ENCODE data around the gene PIGQ. TPM values are rescaled to one million over a fixed set of nuclear protein-coding genes. Genes with fewer than 3 reads are reported as not detected.

Gene PIGQ
- total RNA-seq, 1 experiment from 2014 or later: 58.0 TPM

DNA sequence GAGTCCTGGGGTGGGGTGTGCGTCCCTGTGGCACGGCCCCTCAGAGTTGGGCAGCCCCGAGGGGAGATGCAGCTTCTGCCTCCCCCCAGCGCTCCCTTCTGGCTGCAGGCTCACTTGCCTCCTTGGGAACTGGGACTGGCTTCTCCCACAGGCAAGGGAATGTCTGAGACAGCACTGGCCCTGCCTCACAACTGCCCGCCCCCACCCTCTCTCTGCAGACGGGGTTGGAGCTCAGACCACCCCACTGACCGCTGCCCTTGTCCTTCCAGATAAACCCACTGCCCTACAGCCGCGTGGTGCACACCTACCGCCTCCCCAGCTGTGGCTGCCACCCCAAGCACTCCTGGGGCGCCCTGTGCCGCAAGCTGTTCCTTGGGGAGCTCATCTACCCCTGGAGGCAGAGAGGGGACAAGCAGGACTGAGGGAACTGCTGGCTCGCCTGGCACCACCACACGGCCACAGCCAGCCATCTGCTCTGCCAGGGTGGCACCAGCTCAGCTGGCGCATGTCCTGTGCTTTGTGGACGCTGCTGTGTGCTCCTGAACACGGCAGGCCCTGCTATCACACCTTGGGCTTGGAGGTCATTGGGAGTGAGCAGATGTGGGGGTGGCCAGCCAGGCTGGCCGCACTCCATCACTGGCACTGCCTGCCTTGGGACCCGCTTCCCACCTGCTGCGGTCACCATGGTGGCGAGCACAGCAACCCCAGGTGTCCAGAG lies 13.0 kb downstream of the PIGQ start:
- no peak overlapping the region for H2AK5ac ChIP-seq (ENCODE audit: insufficient read length, low read length)
- no peak overlapping the region for H3K27ac Mint-ChIP-seq

More for the DNA sequence above, 13.0 kb downstream of the PIGQ start:
- no peak overlapping the region for H3K4me2 ChIP-seq (ENCODE audit: insufficient read depth, insufficient read length, low read length)
- no peaks in the 10 kb centered on the region for H3K79me2 ChIP-seq (ENCODE audit: insufficient read depth, low read length)
- H3K9ac ChIP-seq (ENCODE audit: extremely low read depth, insufficient read length, low read length): no peak overlapping the region
- H3K27me3 Mint-ChIP-seq (ENCODE audit: low read depth): peaks cover 27% of the 10 kb centered on the region
- H3K4ac ChIP-seq (ENCODE audit: low read depth, low read length): no peak overlapping the region
- DNase-seq: no peak
- H3K56ac ChIP-seq (ENCODE audit: insufficient read length, low read depth, low read length): no peak overlapping the region
- no peaks in the 10 kb centered on the region for H3K9me3 Mint-ChIP-seq
- H2AFZ ChIP-seq (ENCODE audit: low read length): no peak overlapping the region
- no peaks in the 10 kb centered on the region for H3K79me1 ChIP-seq (ENCODE audit: insufficient read depth, low read depth, low read length, poor library complexity, severe bottlenecking)
- H3K4me1 ChIP-seq (ENCODE audit: insufficient read depth, low read length): no peaks in the 10 kb centered on the region; the same call in 1 of the 2 replicates
- H3K23me2 ChIP-seq (ENCODE audit: insufficient read length, low read depth, low read length, poor library complexity, severe bottlenecking): no peaks in the 10 kb centered on the region
- H3K4me1 Mint-ChIP-seq: peaks cover 6 to 16% of the 10 kb centered on the region in 2 experiments
- no peak overlapping the region for H3K18ac ChIP-seq (ENCODE audit: insufficient read length, low read depth, low read length)
- no peak overlapping the region for H2BK15ac ChIP-seq (ENCODE audit: low read depth, low read length)
- H4K5ac ChIP-seq (ENCODE audit: insufficient read length, low read depth, low read length): no peak overlapping the region
- H4K91ac ChIP-seq (ENCODE audit: insufficient read length, low read depth, low read length): no peak overlapping the region
- no CpG with 5 or more reads among the region's 21 CpGs for WGBS (ENCODE audit: extremely low coverage, insufficient read length, low lambda C conversion rate)
- H2BK5ac ChIP-seq (ENCODE audit: insufficient read length, low read length): no peak overlapping the region
- no peak overlapping the region for H2BK120ac ChIP-seq (ENCODE audit: low read depth, low read length, poor library complexity, severe bottlenecking)
- no peak overlapping the region for H3T11ph ChIP-seq (ENCODE audit: low read length)
- no peaks in the 10 kb centered on the region for H3K9me3 ChIP-seq (ENCODE audit: control insufficient read depth, low read depth, low read length)
- H3K14ac ChIP-seq (ENCODE audit: insufficient read depth, low read length): no peak overlapping the region; the same call in 1 of the 2 replicates
- no peak overlapping the region for H3K23ac ChIP-seq (ENCODE audit: insufficient read length, low read depth, low read length)
- H3K36me3 Mint-ChIP-seq (ENCODE audit: insufficient read depth in 1 of 3, low read depth in 3 of 3): peaks cover 0 to 4% (median 4%) of the 10 kb centered on the region in 3 experiments; a peak in 3 of 7 replicates
- no peak overlapping the region for H2BK12ac ChIP-seq (ENCODE audit: insufficient read length, low read depth, low read length)
- H4K8ac ChIP-seq (replicated peaks; ENCODE audit: insufficient read length, low read depth, low read length): no peak overlapping the region
- H3K4me3 Mint-ChIP-seq: no peak overlapping the region; a peak in 1 of 5 replicates
- H2BK20ac ChIP-seq (ENCODE audit: low read depth, low read length, poor library complexity, severe bottlenecking): no peak overlapping the region
- H4K20me1 ChIP-seq (ENCODE audit: control insufficient read depth, insufficient read depth, insufficient read length): no peaks in the 10 kb centered on the region
- TF ChIP-seq, protein P1, sequence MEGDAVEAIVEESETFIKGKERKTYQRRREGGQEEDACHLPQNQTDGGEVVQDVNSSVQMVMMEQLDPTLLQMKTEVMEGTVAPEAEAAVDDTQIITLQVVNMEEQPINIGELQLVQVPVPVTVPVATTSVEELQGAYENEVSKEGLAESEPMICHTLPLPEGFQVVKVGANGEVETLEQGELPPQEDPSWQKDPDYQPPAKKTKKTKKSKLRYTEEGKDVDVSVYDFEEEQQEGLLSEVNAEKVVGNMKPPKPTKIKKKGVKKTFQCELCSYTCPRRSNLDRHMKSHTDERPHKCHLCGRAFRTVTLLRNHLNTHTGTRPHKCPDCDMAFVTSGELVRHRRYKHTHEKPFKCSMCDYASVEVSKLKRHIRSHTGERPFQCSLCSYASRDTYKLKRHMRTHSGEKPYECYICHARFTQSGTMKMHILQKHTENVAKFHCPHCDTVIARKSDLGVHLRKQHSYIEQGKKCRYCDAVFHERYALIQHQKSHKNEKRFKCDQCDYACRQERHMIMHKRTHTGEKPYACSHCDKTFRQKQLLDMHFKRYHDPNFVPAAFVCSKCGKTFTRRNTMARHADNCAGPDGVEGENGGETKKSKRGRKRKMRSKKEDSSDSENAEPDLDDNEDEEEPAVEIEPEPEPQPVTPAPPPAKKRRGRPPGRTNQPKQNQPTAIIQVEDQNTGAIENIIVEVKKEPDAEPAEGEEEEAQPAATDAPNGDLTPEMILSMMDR (conservative IDR thresholded peaks at IDR 0.05): no peak; the same call in 1 of the 3 replicates
- H3K27ac ChIP-seq (ENCODE audit: insufficient read length, low read depth, low read length): no peak overlapping the region
- H3K27me3 ChIP-seq (ENCODE audit: insufficient read depth, low read length): peaks cover 7% of the 10 kb centered on the region; the same call in 1 of the 2 replicates
